ENCODE data around the gene SLC35A3. TPM values are rescaled to one million over a fixed set of nuclear protein-coding genes. Genes with fewer than 3 reads are reported as not detected.
A peak's percentile ranks its signal among the peaks of the same experiment; 100 is the strongest.

SLC35A3 gene
- total and polyA plus RNA-seq, 3 donors from 2014 or later: 6.6 to 17.6 (median 17.1) TPM

- WGBS, 2 donors: 90 to 94% methylated on average over 1 of the region's 1 CpG
- intact Hi-C loops (cut with DNase I; ENCODE audit: low total_unique reads): loop anchor here (5.0 kb wide), 1 partner anchor 97 kb away; the partner anchor contains the start of genes SASS6 and TRMT13
- Histone ChIP-seq H3K27me3 (no peaks in the 10 kb centered on the region), H3K9me3 (no peaks in the 10 kb centered on the region), H3K4me1 (peaks cover 8% of the 10 kb centered on the region), H3K36me3 (ENCODE audit: low read depth, missing control alignments) (no peaks in the 10 kb centered on the region), H3K27ac (no peak overlapping the region), H3K4me3 (no peak overlapping the region)
- DNase-seq: no peak
- TF ChIP-seq POLR2A (IDR thresholded peaks at IDR 0.05) (no peak), CTCF (IDR thresholded peaks at IDR 0.05) (no peak)
These were observed 65.4 kb downstream of the SLC35A3 start for GRCh38 chr1:100035214-100035613.

- intact Hi-C loops (cut with DNase I; ENCODE audit: low total_unique reads): loop anchor here (5.0 kb wide), 1 partner anchor 95 kb away; the partner anchor contains the start of genes SASS6 and TRMT13
- TF ChIP-seq CTCF (IDR thresholded peaks at IDR 0.05) (no peak), POLR2A (IDR thresholded peaks at IDR 0.05) (no peak)
These were observed 67.2 kb downstream of the SLC35A3 start for GRCh38 chr1:100036718-100037655.

DNA sequence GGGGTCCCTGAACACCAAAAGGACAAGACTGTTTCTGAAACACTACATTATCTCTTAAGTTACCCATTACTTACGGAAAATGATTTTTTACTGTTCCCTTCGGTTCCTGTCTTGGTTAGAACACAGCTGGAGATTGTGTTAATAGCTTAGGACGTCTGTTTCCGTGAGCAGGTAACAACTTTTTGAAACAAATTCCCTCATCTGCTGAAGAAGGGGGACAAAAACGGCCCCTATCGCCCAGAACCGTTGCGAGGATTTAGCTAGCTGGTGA is 67.8 kb downstream of the SLC35A3 start:
- peak overlapping the region; percentile 92 to 96 for H3K4me3 ChIP-seq
- no peaks in the 10 kb centered on the region for H3K9me3 ChIP-seq
- TF ChIP-seq CTCF (IDR thresholded peaks at IDR 0.05): no peak
- peaks cover 8% of the 10 kb centered on the region for H3K4me1 ChIP-seq
- WGBS, 2 donors: 0 to 1% methylated on average over 8 of the region's 8 CpGs
- H3K27me3 ChIP-seq: no peaks in the 10 kb centered on the region
- DNase-seq: no peak
- no peaks in the 10 kb centered on the region for H3K36me3 ChIP-seq (ENCODE audit: low read depth, missing control alignments)
- intact Hi-C loops (cut with DNase I; ENCODE audit: low total_unique reads): loop anchor here (5.0 kb wide), 1 partner anchor 95 kb away; the partner anchor contains the start of genes SASS6 and TRMT13
- peak overlapping the region; percentile 98 to 99 for H3K27ac ChIP-seq

More at GRCh38 chr1:100036718-100037655, 67.2 kb downstream of the SLC35A3 start:
- peak overlapping the region; percentile 92 to 96 for H3K4me3 ChIP-seq
- no peaks in the 10 kb centered on the region for H3K9me3 ChIP-seq
- no peaks in the 10 kb centered on the region for H3K36me3 ChIP-seq (ENCODE audit: low read depth, missing control alignments)
- peak overlapping the region; percentile 98 to 99 for H3K27ac ChIP-seq
- H3K27me3 ChIP-seq: no peaks in the 10 kb centered on the region
- no peak for DNase-seq
- 16 to 18% methylated on average over 11 of the region's 11 CpGs for WGBS, 2 donors
- H3K4me1 ChIP-seq: peaks cover 8% of the 10 kb centered on the region

- DNase-seq: peak; percentile 94
- Histone ChIP-seq H3K27me3 (no peaks in the 10 kb centered on the region), H3K27ac (peak overlapping the region; percentile 98 to 99), H3K4me3 (peak overlapping the region; percentile 92 to 96), H3K36me3 (ENCODE audit: low read depth, missing control alignments) (no peaks in the 10 kb centered on the region), H3K9me3 (no peaks in the 10 kb centered on the region), H3K4me1 (peaks cover 8% of the 10 kb centered on the region)
- WGBS, 2 donors: 1% methylated on average over 15 to 85 of the region's 87 CpGs
- no peak for TF ChIP-seq CTCF (IDR thresholded peaks at IDR 0.05)
- peak; percentile 85 for TF ChIP-seq POLR2A (IDR thresholded peaks at IDR 0.05)
- intact Hi-C loops (cut with DNase I; ENCODE audit: low total_unique reads): loop anchor here (5.0 kb wide), 1 partner anchor 94 kb away; the partner anchor contains the start of genes SASS6 and TRMT13
These were observed 68.3 kb downstream of the SLC35A3 start for GRCh38 chr1:100037927-100038659.

Measured in testis (tissue), 3 donors.